ENCODE results near the gene CBFA2T3.
"Not testable (repeated sequence)": the region's sequence is repeated elsewhere in the genome, so short reads cannot be mapped to it uniquely, and the experiment has no call there.

CBFA2T3 gene

GRCh38 chr16:89010210-89010925 lies 33.4 kb upstream of the CBFA2T3 start:
- DNase-seq (no peak), ATAC-seq (ENCODE audit: insufficient read depth, low read depth) (no peak)
- Histone ChIP-seq H3K4me3 (ENCODE audit: low read depth in 1 of 2, low read length in 2 of 2) (no peak overlapping the region), H2AFZ (ENCODE audit: low read depth, low read length) (no peak overlapping the region), H3K27me3 (ENCODE audit: insufficient read depth, low read length, poor library complexity) (no peaks in the 10 kb centered on the region), H3K9ac (ENCODE audit: low read depth, low read length) (no peak overlapping the region), H3K79me2 (ENCODE audit: insufficient read depth, low read length) (no peaks in the 10 kb centered on the region), H3K9me3 (ENCODE audit: insufficient read depth, low read length, severe bottlenecking) (no peaks in the 10 kb centered on the region), H3K36me3 (ENCODE audit: insufficient read depth, low read length) (no peaks in the 10 kb centered on the region), H3K27ac (ENCODE audit: low read length) (no peak overlapping the region), H3K4me2 (ENCODE audit: insufficient read depth, low read length) (no peak overlapping the region), H4K20me1 (ENCODE audit: insufficient read depth, low read length) (peaks cover 8% of the 10 kb centered on the region), H3K4me1 (ENCODE audit: insufficient read depth, low read length) (no peaks in the 10 kb centered on the region)
- TF ChIP-seq EZH2 (IDR thresholded peaks at IDR 0.05; ENCODE audit: borderline replicate concordance, low read depth, low read length, severe bottlenecking), result no peak
- no peak for TF ChIP-seq CTCF (IDR thresholded peaks at IDR 0.05; ENCODE audit: borderline replicate concordance, extremely low read depth, low read length, poor library complexity, severe bottlenecking)

GRCh38 chr16:89009343-89010209 lies 32.6 kb upstream of the CBFA2T3 start:
- H3K27ac ChIP-seq (ENCODE audit: low read length), result no peak overlapping the region
- ATAC-seq (ENCODE audit: insufficient read depth, low read depth) (peak; percentile 62; the same call in 2 of the 3 replicates), DNase-seq (peak; percentile 59)
- no peak overlapping the region for H3K9ac ChIP-seq (ENCODE audit: low read depth, low read length)
- H3K9me3 ChIP-seq (ENCODE audit: insufficient read depth, low read length, severe bottlenecking), result no peaks in the 10 kb centered on the region
- H3K79me2 ChIP-seq (ENCODE audit: insufficient read depth, low read length), result no peaks in the 10 kb centered on the region
- no peak overlapping the region for H3K4me3 ChIP-seq (ENCODE audit: low read depth in 1 of 2, low read length in 2 of 2)
- no peak overlapping the region for H3K4me2 ChIP-seq (ENCODE audit: insufficient read depth, low read length)
- no peak overlapping the region for H2AFZ ChIP-seq (ENCODE audit: low read depth, low read length)
- no peaks in the 10 kb centered on the region for H3K36me3 ChIP-seq (ENCODE audit: insufficient read depth, low read length)
- H3K4me1 ChIP-seq (ENCODE audit: insufficient read depth, low read length), result no peaks in the 10 kb centered on the region
- peaks cover 8% of the 10 kb centered on the region for H4K20me1 ChIP-seq (ENCODE audit: insufficient read depth, low read length)
- TF ChIP-seq CTCF (IDR thresholded peaks at IDR 0.05; ENCODE audit: borderline replicate concordance, extremely low read depth, low read length, poor library complexity, severe bottlenecking), result no peak
- TF ChIP-seq EZH2 (IDR thresholded peaks at IDR 0.05; ENCODE audit: borderline replicate concordance, low read depth, low read length, severe bottlenecking), result no peak
- H3K27me3 ChIP-seq (ENCODE audit: insufficient read depth, low read length, poor library complexity), result no peaks in the 10 kb centered on the region

GRCh38 chr16:89008796-89009195 lies 31.8 kb upstream of the CBFA2T3 start:
- not testable (repeated sequence) for H3K27me3 ChIP-seq (ENCODE audit: insufficient read depth, low read length, poor library complexity)

More at GRCh38 chr16:89008796-89009195, 31.8 kb upstream of the CBFA2T3 start:
- H3K9ac ChIP-seq (ENCODE audit: low read depth, low read length); H4K20me1 ChIP-seq (ENCODE audit: insufficient read depth, low read length); H3K4me3 ChIP-seq (ENCODE audit: low read depth in 1 of 2, low read length in 2 of 2); H3K4me2 ChIP-seq (ENCODE audit: insufficient read depth, low read length); H3K9me3 ChIP-seq (ENCODE audit: insufficient read depth, low read length, severe bottlenecking); H3K4me1 ChIP-seq (ENCODE audit: insufficient read depth, low read length); H3K79me2 ChIP-seq (ENCODE audit: insufficient read depth, low read length); ATAC-seq (ENCODE audit: insufficient read depth, low read depth); DNase-seq; H3K36me3 ChIP-seq (ENCODE audit: insufficient read depth, low read length); H2AFZ ChIP-seq (ENCODE audit: low read depth, low read length); H3K27ac ChIP-seq (ENCODE audit: low read length): not testable (repeated sequence)

Measured in DND-41 (cell line).